Suprapubic skin (tissue), 4 donors: ENCODE results near the gene MYBPHL.
A peak's percentile ranks its signal among the peaks of the same experiment; 100 is the strongest.

ENCODE experiments used
- EP300 ChIP-seq: sonication (generic); formaldehyde crosslinking; IDR thresholded peaks from one replicate; pipeline ENCODE4 v1.6.1; 2017; ENCODE audit warnings: antibody characterized with exemption
- POLR2AphosphoS5 ChIP-seq, 3 donors: sonication (generic); formaldehyde crosslinking; IDR thresholded peaks; one replicate each; pipeline ENCODE4 v1.6.1; 2017; ENCODE audit warnings: antibody characterized with exemption in 3 of 3
- TF ChIP-seq, protein P1 (sequence below), 2 donors: fragments of 200-600 bp in 1 of 2; fragments of 450-650 bp in 1 of 2; sonication (generic) in 1 of 2; IDR thresholded peaks; one replicate each; pipeline ENCODE4 v1.5.1; 2016 to 2019; ENCODE audit warnings: antibody characterized with exemption in 2 of 2, mild to moderate bottlenecking in 1 of 2, moderate library complexity in 1 of 2

DNA sequence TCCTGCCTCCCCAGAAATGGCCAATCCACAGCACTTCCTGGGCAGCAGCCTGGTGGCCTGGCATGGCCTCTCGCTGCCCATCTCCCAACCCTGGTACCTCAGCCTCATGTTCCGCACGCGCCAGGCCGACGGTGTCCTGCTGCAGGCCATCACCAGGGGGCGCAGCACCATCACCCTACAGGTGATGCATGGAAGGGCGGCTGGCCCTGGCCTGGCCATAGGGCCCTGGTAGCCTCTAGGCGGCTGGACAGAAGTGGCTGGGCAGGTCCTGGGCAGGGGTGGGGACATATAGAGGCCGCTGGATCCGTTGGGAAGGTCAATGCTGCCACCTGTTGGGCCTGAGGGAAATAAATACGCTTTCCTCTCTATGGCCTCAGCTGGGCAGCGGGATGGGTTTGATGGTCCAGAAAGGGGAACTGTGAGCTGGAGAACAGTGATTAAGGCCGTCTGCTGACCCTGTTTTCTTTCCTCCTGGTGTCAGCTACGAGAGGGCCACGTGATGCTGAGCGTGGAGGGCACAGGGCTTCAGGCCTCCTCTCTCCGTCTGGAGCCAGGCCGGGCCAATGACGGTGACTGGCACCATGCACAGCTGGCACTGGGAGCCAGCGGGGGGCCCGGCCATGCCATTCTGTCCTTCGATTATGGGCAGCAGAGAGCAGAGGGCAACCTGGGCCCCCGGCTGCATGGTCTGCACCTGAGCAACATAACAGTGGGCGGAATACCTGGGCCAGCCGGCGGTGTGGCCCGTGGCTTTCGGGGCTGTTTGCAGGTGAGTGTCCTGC lies 43.0 kb downstream of the MYBPHL start:
- TF ChIP-seq, protein P1, sequence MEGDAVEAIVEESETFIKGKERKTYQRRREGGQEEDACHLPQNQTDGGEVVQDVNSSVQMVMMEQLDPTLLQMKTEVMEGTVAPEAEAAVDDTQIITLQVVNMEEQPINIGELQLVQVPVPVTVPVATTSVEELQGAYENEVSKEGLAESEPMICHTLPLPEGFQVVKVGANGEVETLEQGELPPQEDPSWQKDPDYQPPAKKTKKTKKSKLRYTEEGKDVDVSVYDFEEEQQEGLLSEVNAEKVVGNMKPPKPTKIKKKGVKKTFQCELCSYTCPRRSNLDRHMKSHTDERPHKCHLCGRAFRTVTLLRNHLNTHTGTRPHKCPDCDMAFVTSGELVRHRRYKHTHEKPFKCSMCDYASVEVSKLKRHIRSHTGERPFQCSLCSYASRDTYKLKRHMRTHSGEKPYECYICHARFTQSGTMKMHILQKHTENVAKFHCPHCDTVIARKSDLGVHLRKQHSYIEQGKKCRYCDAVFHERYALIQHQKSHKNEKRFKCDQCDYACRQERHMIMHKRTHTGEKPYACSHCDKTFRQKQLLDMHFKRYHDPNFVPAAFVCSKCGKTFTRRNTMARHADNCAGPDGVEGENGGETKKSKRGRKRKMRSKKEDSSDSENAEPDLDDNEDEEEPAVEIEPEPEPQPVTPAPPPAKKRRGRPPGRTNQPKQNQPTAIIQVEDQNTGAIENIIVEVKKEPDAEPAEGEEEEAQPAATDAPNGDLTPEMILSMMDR (IDR thresholded peaks at IDR 0.05) = peak; percentile 96 to 97
- no peak for TF ChIP-seq POLR2AphosphoS5 (IDR thresholded peaks at IDR 0.05)
- TF ChIP-seq EP300 = no peak
